Measurements from ENCODE around the gene RPS5. TPM values are rescaled to one million over a fixed set of nuclear protein-coding genes. Genes with fewer than 3 reads are reported as not detected.

Gene RPS5
- total RNA-seq, 1 donor, result 7,116 TPM

GRCh38 chr19:58381460-58382212, 5.4 kb upstream of the RPS5 start:
- no peak for DNase-seq (ENCODE audit: low read depth in 2 of 3, low spot score in 2 of 3)

GRCh38 chr19:58382997-58383603, 4.0 kb upstream of the RPS5 start:
- no peak for DNase-seq (ENCODE audit: low read depth in 2 of 3, low spot score in 2 of 3)

GRCh38 chr19:58385313-58385890, 1.7 kb upstream of the RPS5 start:
- DNase-seq (ENCODE audit: low read depth in 2 of 3, low spot score in 2 of 3), result no peak

- no peak for DNase-seq (ENCODE audit: low read depth in 2 of 3, low spot score in 2 of 3)
Observed at GRCh38 chr19:58385891-58386575, 1.0 kb upstream of the RPS5 start.

- DNase-seq (ENCODE audit: low read depth in 2 of 3, low spot score in 2 of 3), result no peak
Observed at GRCh38 chr19:58387338-58388174, 487 bp downstream of the RPS5 start.

- no peak for DNase-seq (ENCODE audit: low read depth in 2 of 3, low spot score in 2 of 3)
Observed at GRCh38 chr19:58388175-58388526, 1.1 kb downstream of the RPS5 start.

GRCh38 chr19:58392945-58393724, 6.1 kb downstream of the RPS5 start:
- no peak for DNase-seq (ENCODE audit: low read depth in 2 of 3, low spot score in 2 of 3)

- no peak for DNase-seq (ENCODE audit: low read depth in 2 of 3, low spot score in 2 of 3)
Observed at GRCh38 chr19:58393725-58394033, 6.6 kb downstream of the RPS5 start.

- DNase-seq (ENCODE audit: low read depth in 2 of 3, low spot score in 2 of 3), result no peak
Observed at GRCh38 chr19:58394821-58395219, 7.8 kb downstream of the RPS5 start.

GRCh38 chr19:58395220-58395978, 8.3 kb downstream of the RPS5 start, which contains the start of gene RNF225:
Gene RNF225 (plus strand): TSS chr19:58395656. CDS start chr19:58396090, 434 bp downstream.
- DNase-seq (ENCODE audit: low read depth in 2 of 3, low spot score in 2 of 3), result no peak

- DNase-seq (ENCODE audit: low read depth in 2 of 3, low spot score in 2 of 3), result no peak
Observed at GRCh38 chr19:58395979-58396627, 9.0 kb downstream of the RPS5 start.

- DNase-seq (ENCODE audit: low read depth in 2 of 3, low spot score in 2 of 3), result no peak
Observed at GRCh38 chr19:58396691-58397532, 9.8 kb downstream of the RPS5 start.

GRCh38 chr19:58397533-58398037, 10.5 kb downstream of the RPS5 start:
- no peak for DNase-seq (ENCODE audit: low read depth in 2 of 3, low spot score in 2 of 3)

GRCh38 chr19:58398087-58398486, 11.0 kb downstream of the RPS5 start:
- no peak for DNase-seq (ENCODE audit: low read depth in 2 of 3, low spot score in 2 of 3)

GRCh38 chr19:58398545-58398944, 11.5 kb downstream of the RPS5 start:
- DNase-seq (ENCODE audit: low read depth in 2 of 3, low spot score in 2 of 3), result no peak

GRCh38 chr19:58399903-58400302, 12.8 kb downstream of the RPS5 start:
- DNase-seq (ENCODE audit: low read depth in 2 of 3, low spot score in 2 of 3), result no peak

- DNase-seq (ENCODE audit: low read depth in 2 of 3, low spot score in 2 of 3), result no peak
Observed at GRCh38 chr19:58400316-58400915, 13.3 kb downstream of the RPS5 start.

Data from hematopoietic multipotent progenitor cell (in vitro differentiated cells).